H1 (cell line): ENCODE measurements around the gene GLTP. TPM values are rescaled to one million over a fixed set of nuclear protein-coding genes. Genes with fewer than 3 reads are reported as not detected.

Experiments
- CTCF ChIA-PET: fragments of 300-600 bp; sonication (Branson Sonifier 250); formaldehyde crosslinking; loops from one replicate; lab custom pipeline; 2021; ENCODE audit not compliant: partially characterized antibody; lab: Charles Lee
- POLR2A ChIA-PET: fragments of 300-600 bp; sonication (Branson Sonifier 250); formaldehyde crosslinking; loops from one replicate; lab custom pipeline; 2021; ENCODE audit warnings: inconsistent platforms; ENCODE audit not compliant: partially characterized antibody; lab: Charles Lee
- DNase-seq, 2 experiments: peaks; one replicate each; pipeline versions ENCODE4 v3.0.0 to v3.0.0-alpha.2; 2010 to 2022; ENCODE audit warnings: low spot score in 2 of 2, low read depth in 1 of 2, mixed read lengths in 1 of 2
- FAIRE-seq: peaks from 2 replicates; lab custom pipeline; 2011; peaks lifted over from hg19 to GRCh38; lab: Jason Lieb, UNC
- H2AFZ ChIP-seq: 2 replicates; pipeline ENCODE4 v1.8.1; 2012; ENCODE audit warnings: low read length, inconsistent platforms
- H2AK5ac ChIP-seq: 2 replicates; pipeline ENCODE4 v1.6.1; 2013; ENCODE audit warnings: low read depth, low read length
- H2BK120ac ChIP-seq: replicated peaks from 2 replicates; pipeline ENCODE3; 2013; ENCODE audit warnings: low read depth, low read length, inconsistent platforms
- H2BK12ac ChIP-seq: 2 replicates; pipeline ENCODE4 v1.6.1; 2013; ENCODE audit warnings: low read depth, low read length
- H2BK15ac ChIP-seq: 2 replicates; pipeline ENCODE4 v1.6.1; 2013; ENCODE audit warnings: low read length
- H2BK20ac ChIP-seq: 2 replicates; pipeline ENCODE4 v1.6.1; 2013; ENCODE audit warnings: low read length
- H2BK5ac ChIP-seq: 2 replicates; pipeline ENCODE4 v1.6.1; 2013; ENCODE audit warnings: low read depth, low read length
- H3K14ac ChIP-seq: 2 replicates; pipeline ENCODE4 v1.6.1; 2013; ENCODE audit warnings: inconsistent platforms; ENCODE audit not compliant: insufficient read length
- H3K18ac ChIP-seq: 2 replicates; pipeline ENCODE4 v1.6.1; 2013; ENCODE audit warnings: low read length; ENCODE audit errors: extremely low read depth
- H3K23ac ChIP-seq: 2 replicates; pipeline ENCODE4 v1.6.1; 2013; ENCODE audit warnings: inconsistent platforms; ENCODE audit not compliant: insufficient read length
- H3K23me2 ChIP-seq: 2 replicates; pipeline ENCODE4 v1.6.1; 2013; ENCODE audit warnings: low read depth, low read length
- H3K27ac ChIP-seq: 2 replicates; pipeline ENCODE4 v1.6.1; 2011; ENCODE audit warnings: low read depth, low read length, inconsistent platforms
- H3K27me3 ChIP-seq, 4 experiments: replicated peaks in 1 of 4; 1 replicate in 1 of 4; 2 replicates in 3 of 4; pipeline versions ENCODE4 v1.6.1 to v1.8.1; 2011 to 2013; ENCODE audit warnings: low read length in 3 of 4, mild to moderate bottlenecking in 3 of 4, inconsistent platforms in 2 of 4, mixed read lengths in 2 of 4, moderate library complexity in 1 of 4; ENCODE audit not compliant: control insufficient read depth in 3 of 4, insufficient read depth in 3 of 4; ENCODE audit errors: extremely low read depth in 1 of 4
- H3K36me3 ChIP-seq, 4 experiments: 2 replicates each; pipeline versions ENCODE4 v1.6.1 to v1.8.1; 2011 to 2013; ENCODE audit warnings: mild to moderate bottlenecking in 4 of 4, low read length in 3 of 4, moderate library complexity in 2 of 4, control low read depth in 1 of 4, inconsistent platforms in 1 of 4; ENCODE audit not compliant: insufficient read depth in 4 of 4, control insufficient read depth in 2 of 4
- H3K4ac ChIP-seq: replicated peaks from 2 replicates; pipeline ENCODE3; 2013; ENCODE audit warnings: low read length, low read depth, mixed read lengths, inconsistent platforms; ENCODE audit not compliant: insufficient read length
- H3K4me1 ChIP-seq, 4 experiments: replicated peaks in 1 of 4; 1 replicate in 1 of 4; 2 replicates in 3 of 4; pipeline versions ENCODE4 v1.6.1 to v1.8.1; 2011 to 2013; ENCODE audit warnings: low read length in 3 of 4, inconsistent platforms in 2 of 4, mixed read lengths in 1 of 4; ENCODE audit not compliant: insufficient read depth in 4 of 4, control insufficient read depth in 3 of 4
- H3K4me2 ChIP-seq, 2 experiments: 2 replicates each; pipeline versions ENCODE4 v1.6.1 to v1.8.1; 2011 to 2013; ENCODE audit warnings: low read depth in 2 of 2, low read length in 2 of 2, control low read depth in 1 of 2, inconsistent platforms in 1 of 2, mild to moderate bottlenecking in 1 of 2; ENCODE audit not compliant: insufficient read depth in 1 of 2
- H3K4me3 ChIP-seq, 4 experiments: fragments of 200-600, 300-600 bp in 1 of 4; sonication (generic), shearing (Covaris generic), sonication (Bioruptor Twin) in 1 of 4; 2 replicates each; pipeline versions ENCODE4 v1.5.1 to v1.8.1; 2011 to 2016; ENCODE audit warnings: low read length in 4 of 4, low read depth in 3 of 4, control low read depth in 2 of 4, inconsistent platforms in 2 of 4, mild to moderate bottlenecking in 2 of 4, mixed read lengths in 1 of 4, moderate library complexity in 1 of 4; ENCODE audit not compliant: insufficient read depth in 2 of 4; ENCODE audit errors: extremely low read depth in 1 of 4
- H3K56ac ChIP-seq: replicated peaks from 2 replicates; pipeline ENCODE3; 2013; ENCODE audit warnings: low read depth, mild to moderate bottlenecking, mixed read lengths, low read length, inconsistent platforms; ENCODE audit not compliant: insufficient read length
- H3K79me1 ChIP-seq: 2 replicates; pipeline ENCODE4 v1.6.1; 2013; ENCODE audit warnings: low read depth, low read length, control low read depth
- H3K79me2 ChIP-seq, 2 experiments: 2 replicates each; pipeline versions ENCODE4 v1.6.1 to v1.8.1; 2012 to 2013; ENCODE audit warnings: low read length in 2 of 2, mild to moderate bottlenecking in 2 of 2, inconsistent platforms in 1 of 2; ENCODE audit not compliant: insufficient read depth in 2 of 2, control insufficient read depth in 1 of 2
- H3K9ac ChIP-seq, 4 experiments: replicated peaks in 1 of 4; 1 replicate in 1 of 4; 2 replicates in 3 of 4; pipeline versions ENCODE4 v1.6.1 to v1.8.1; 2011 to 2013; ENCODE audit warnings: low read depth in 3 of 4, low read length in 3 of 4, control low read depth in 2 of 4, mild to moderate bottlenecking in 2 of 4, moderate library complexity in 2 of 4, inconsistent platforms in 1 of 4; ENCODE audit errors: extremely low read depth in 1 of 4
- H3K9me3 ChIP-seq, 2 experiments: 2 replicates each; pipeline versions ENCODE4 v1.6.1 to v1.8.1; 2012 to 2013; ENCODE audit warnings: mild to moderate bottlenecking in 2 of 2, moderate library complexity in 2 of 2, control low read depth in 1 of 2, inconsistent platforms in 1 of 2, low read depth in 1 of 2, low read length in 1 of 2, mixed read lengths in 1 of 2; ENCODE audit not compliant: insufficient read depth in 2 of 2
- H4K20me1 ChIP-seq, 2 experiments: replicated peaks in 1 of 2; 2 replicates each; pipeline versions ENCODE3 to v1.8.1; 2011 to 2013; ENCODE audit warnings: inconsistent platforms in 2 of 2, low read length in 2 of 2, mild to moderate bottlenecking in 1 of 2; ENCODE audit not compliant: insufficient read depth in 2 of 2, control insufficient read depth in 1 of 2
- H4K5ac ChIP-seq: 2 replicates; pipeline ENCODE4 v1.6.1; 2013; ENCODE audit warnings: low read length, low read depth, mixed read lengths, inconsistent platforms; ENCODE audit not compliant: insufficient read length
- H4K8ac ChIP-seq: 2 replicates; pipeline ENCODE4 v1.8.0; 2013; ENCODE audit warnings: mild to moderate bottlenecking, moderate library complexity, low read length, inconsistent platforms; ENCODE audit not compliant: insufficient read depth; ENCODE audit errors: extremely low read depth
- H4K91ac ChIP-seq: replicated peaks from 2 replicates; pipeline ENCODE3; 2013; ENCODE audit warnings: low read length, mixed read lengths, inconsistent platforms; ENCODE audit not compliant: insufficient read length
- BRCA1 ChIP-seq: IDR thresholded peaks from 2 replicates; pipeline ENCODE4 v1.6.1; 2012; ENCODE audit warnings: low read depth, low read length, improper control_type of control experiment
- CBX5 ChIP-seq: fragments of 300-800, 300-1000 bp; sonication (generic); IDR thresholded peaks from 2 replicates; pipeline ENCODE4 v1.7.1; 2016; ENCODE audit warnings: antibody characterized with exemption, low read length, low read depth
- CBX8 ChIP-seq: fragments of 300-800, 300-1000 bp; sonication (generic); IDR thresholded peaks from 2 replicates; pipeline ENCODE4 v1.7.1; 2016; ENCODE audit warnings: low read depth, low read length, borderline replicate concordance
- E2F6 ChIP-seq: IDR thresholded peaks from 2 replicates; pipeline ENCODE4 v1.6.1; 2012; ENCODE audit warnings: inconsistent platforms
- EP300 ChIP-seq, 2 experiments: IDR thresholded peaks; 1 replicate in 1 of 2; 2 replicates in 1 of 2; pipeline ENCODE4 v1.6.1; 2011 to 2012; ENCODE audit warnings: low read depth in 2 of 2, low read length in 2 of 2, mild to moderate bottlenecking in 2 of 2, borderline replicate concordance in 1 of 2, inconsistent platforms in 1 of 2, moderate library complexity in 1 of 2
- NANOG ChIP-seq: IDR thresholded peaks from 2 replicates; pipeline ENCODE4 v1.6.1; 2011; ENCODE audit warnings: low read length, low read depth, mild to moderate bottlenecking, inconsistent platforms; ENCODE audit not compliant: insufficient read depth, poor library complexity, severe bottlenecking
- POLR2A ChIP-seq, 2 experiments: IDR thresholded peaks; 1 replicate in 1 of 2; 2 replicates in 1 of 2; pipeline ENCODE4 v1.6.1; 2011; ENCODE audit warnings: low read depth in 2 of 2, low read length in 2 of 2, mild to moderate bottlenecking in 2 of 2; ENCODE audit errors: control extremely low read depth in 1 of 2
- POU5F1 ChIP-seq: IDR thresholded peaks from 2 replicates; pipeline ENCODE4 v1.6.1; 2011; ENCODE audit warnings: low read depth, mild to moderate bottlenecking, low read length, moderate library complexity
- SRF ChIP-seq: IDR thresholded peaks from 2 replicates; pipeline ENCODE4 v1.6.1; 2011; ENCODE audit warnings: mild to moderate bottlenecking, low read depth, low read length, moderate library complexity
- TCF12 ChIP-seq: IDR thresholded peaks from 2 replicates; pipeline ENCODE4 v1.6.1; 2011; ENCODE audit warnings: low read depth, mild to moderate bottlenecking, low read length
- YY1 ChIP-seq: IDR thresholded peaks from 2 replicates; pipeline ENCODE4 v1.6.1; 2011; ENCODE audit warnings: low read depth, mild to moderate bottlenecking, low read length
- WGBS, 2 experiments: shearing (Covaris generic) in 1 of 2; methylation state at CpG; one replicate each; pipeline versions ENCODE4 v1.1.6 to v1.1.7; 2013 to 2015; ENCODE audit warnings: low lambda C conversion rate in 2 of 2, mixed read lengths in 2 of 2, inconsistent platforms in 1 of 2, low coverage in 1 of 2, missing lambda C conversion rate in 1 of 2; ENCODE audit not compliant: insufficient replicate concordance in 2 of 2, insufficient coverage in 1 of 2, insufficient read length in 1 of 2; ENCODE audit errors: extremely low coverage in 1 of 2, missing lambda C conversion rate in 1 of 2; 5-methylcytosine and 5-hydroxymethylcytosine counted together
- polyA plus RNA-seq, 7 experiments: library from polyadenylated mRNA; depleted of rRNA in 3 of 7; stranded (reverse) in 5 of 7; unstranded in 2 of 7; fragments of >200 nt in 5 of 7; fragments of 200-250 nt in 2 of 7; gene quantifications; 1 replicate in 5 of 7; 2 replicates in 1 of 7; 4 replicates in 1 of 7; pipeline versions ENCODE4 v1.2.1 to v1.2.3, GENCODE V29; 2011 to 2013; ENCODE audit warnings: missing spikeins in 2 of 7, mixed read lengths in 2 of 7
- total RNA-seq: library from RNA; stranded (reverse); fragmentation: NEBNext Ultra II Directional; extraction: Animal tissue kit (Norgen Biotek cat#: 25700); gene quantifications from 2 replicates; pipeline ENCODE4 v1.2.1, GENCODE V29; 2021

The GLTP gene
- total and polyA plus RNA-seq, 2 of the 8 experiments (the other 6 are each of a cell fraction or from before 2014, with no cell fraction given), result 9.8 to 26.1 TPM

- Histone ChIP-seq H2BK12ac (no peak overlapping the region), H3K4me2 (no peak overlapping the region), H3K4me1 (no peaks in the 10 kb centered on the region), H4K8ac (no peak overlapping the region), H4K20me1 (no peaks in the 10 kb centered on the region), H2AK5ac (no peak overlapping the region), H2BK20ac (no peak overlapping the region), H3K14ac (no peak overlapping the region), H3K56ac (no peak overlapping the region), H3K9ac (no peak overlapping the region), H3K18ac (no peak overlapping the region), H3K23me2 (no peaks in the 10 kb centered on the region), H3K27ac (no peak overlapping the region), H3K27me3 (no peaks in the 10 kb centered on the region), H3K36me3 (peaks cover 0 to 2% (median 0%) of the 10 kb centered on the region in 4 experiments; a peak in 4 of 8 replicates), H3K79me1 (no peaks in the 10 kb centered on the region), H2BK5ac (no peak overlapping the region), H2AFZ (no peak overlapping the region), H3K9me3 (no peaks in the 10 kb centered on the region), H3K4ac (no peak overlapping the region), H4K5ac (no peak overlapping the region), H2BK15ac (no peak overlapping the region), H2BK120ac (no peak overlapping the region), H4K91ac (no peak overlapping the region), H3K4me3 (no peak overlapping the region), H3K79me2 (no peaks in the 10 kb centered on the region), H3K23ac (no peak overlapping the region)
- WGBS, 2 experiments, result 81% methylated on average over 14 of the region's 14 CpGs; no CpG with 5 or more reads in 1 of the 2 experiments
- POLR2A ChIA-PET, result no interaction called here
- DNase-seq, result no peak
- CTCF ChIA-PET, result interaction anchor here (2.3 to 9.4 kb wide), 7 partner anchors 10 to 72 kb away, joined by 7 to 86 read pairs (median 54); partner anchors contain the start of gene TCHP
- FAIRE-seq, result no peak
- TF ChIP-seq POLR2A (IDR thresholded peaks at IDR 0.05; ENCODE audit: control extremely low read depth in 1 of 2, low read depth in 2 of 2, low read length in 2 of 2), result no peak
- TF ChIP-seq CBX8, result no peak
- no peak for TF ChIP-seq YY1
- TF ChIP-seq BRCA1, result no peak
- no peak for TF ChIP-seq EP300 (IDR thresholded peaks at IDR 0.05; ENCODE audit: borderline replicate concordance in 1 of 2, low read depth in 2 of 2, low read length in 2 of 2)
- no peak for TF ChIP-seq CBX5
- no peak for TF ChIP-seq TCF12
- no peak for TF ChIP-seq E2F6
- no peak for TF ChIP-seq SRF
- TF ChIP-seq NANOG, result no peak
- TF ChIP-seq POU5F1, result no peak
Measured at GRCh38 chr12:109855377-109855776, 25.0 kb downstream of the GLTP start.
